ENCODE results near the gene STK11.

GRCh38 chr19:1172353-1173158 is 33.0 kb upstream of the STK11 start:
- TF ChIP-seq CTCF (IDR thresholded peaks at IDR 0.05) (no peak), POLR2A (IDR thresholded peaks at IDR 0.05) (no peak), EP300 (IDR thresholded peaks at IDR 0.05) (no peak)
